GM12892 (cell line): ENCODE data around the gene MOGAT2.

Source experiments
- POLR2AphosphoS5 ChIP-seq: IDR thresholded peaks from 2 replicates; pipeline ENCODE4 v1.6.1; 2011; ENCODE audit warnings: low read depth, low read length, control low read depth
- TAF1 ChIP-seq: IDR thresholded peaks from 2 replicates; pipeline ENCODE4 v1.6.1; 2011; ENCODE audit warnings: low read depth, mild to moderate bottlenecking, control low read depth, low read length, borderline replicate concordance

- TF ChIP-seq TAF1 = no peak
- TF ChIP-seq POLR2AphosphoS5 = no peak
Measured at GRCh38 chr11:75715688-75716087, 1.9 kb upstream of the MOGAT2 start.
